ENCODE data around the gene DAZL. TPM values are rescaled to one million over a fixed set of nuclear protein-coding genes. Genes with fewer than 3 reads are reported as not detected.

DAZL gene, protein sequence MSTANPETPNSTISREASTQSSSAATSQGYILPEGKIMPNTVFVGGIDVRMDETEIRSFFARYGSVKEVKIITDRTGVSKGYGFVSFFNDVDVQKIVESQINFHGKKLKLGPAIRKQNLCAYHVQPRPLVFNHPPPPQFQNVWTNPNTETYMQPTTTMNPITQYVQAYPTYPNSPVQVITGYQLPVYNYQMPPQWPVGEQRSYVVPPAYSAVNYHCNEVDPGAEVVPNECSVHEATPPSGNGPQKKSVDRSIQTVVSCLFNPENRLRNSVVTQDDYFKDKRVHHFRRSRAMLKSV
- total RNA-seq: not detected in 2 replicates

DNA sequence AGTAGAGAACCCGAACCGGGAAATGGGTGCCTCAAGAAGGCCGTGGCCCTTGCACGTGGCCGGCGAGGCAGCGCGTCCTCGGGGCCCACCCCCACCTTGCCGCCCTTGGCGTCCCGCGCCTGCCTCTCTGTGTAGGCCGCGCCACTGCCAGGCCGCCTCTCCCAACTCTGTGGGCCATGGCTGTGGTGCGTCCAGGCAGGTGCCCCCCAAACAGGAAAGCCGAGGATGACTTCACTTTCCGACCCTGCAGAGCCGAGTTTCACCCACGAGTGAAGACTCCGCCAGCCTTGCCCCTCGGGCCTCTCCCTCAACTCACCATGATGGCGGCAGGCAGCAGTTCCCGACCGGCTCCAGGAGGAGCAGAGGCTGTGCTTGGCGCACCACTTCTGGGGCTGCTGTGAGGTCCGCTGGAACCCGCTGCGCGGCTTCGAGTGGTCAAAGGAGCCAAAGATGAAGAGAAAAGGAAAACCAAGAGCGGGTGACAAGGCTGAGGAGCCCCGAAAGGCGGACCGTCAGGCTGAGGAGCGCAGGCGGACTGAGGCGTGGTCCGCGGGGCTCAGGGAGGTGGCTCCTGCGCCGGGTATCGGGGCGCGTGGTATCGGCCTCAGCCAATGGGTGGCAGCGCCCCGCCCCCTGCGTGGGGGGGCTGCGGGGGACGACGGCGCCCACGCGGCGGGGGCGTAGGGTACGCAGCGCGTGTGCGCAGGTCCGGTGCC is at the start of gene DAZL:
DAZL (minus strand) TSS at position 537 of the 716 bp plus-strand sequence; CDS start at position 319, 218 bp downstream.

Other genes starting within 250 kb of the DAZL start
- gene RFTN1, start 91.7 kb downstream of the DAZL start, total RNA-seq: 31.6 and 54.7 TPM in 2 replicates